ENCODE measurements around the gene FOXC1.

- TF ChIP-seq POLR2AphosphoS5 (IDR thresholded peaks at IDR 0.05; ENCODE audit: low read depth): no peak
- no peak for TF ChIP-seq CTCF (IDR thresholded peaks at IDR 0.05; ENCODE audit: insufficient read depth, low read length)
- TF ChIP-seq REST (IDR thresholded peaks at IDR 0.05; ENCODE audit: insufficient replicate concordance, low read depth): no peak
Measured at GRCh38 chr6:1645466-1646185, 35.9 kb downstream of the FOXC1 start.
